ENCODE measurements around the gene RHPN2.
"Not testable (repeated sequence)": the region's sequence is repeated elsewhere in the genome, so short reads cannot be mapped to it uniquely, and the experiment has no call there.

Gene RHPN2

DNA sequence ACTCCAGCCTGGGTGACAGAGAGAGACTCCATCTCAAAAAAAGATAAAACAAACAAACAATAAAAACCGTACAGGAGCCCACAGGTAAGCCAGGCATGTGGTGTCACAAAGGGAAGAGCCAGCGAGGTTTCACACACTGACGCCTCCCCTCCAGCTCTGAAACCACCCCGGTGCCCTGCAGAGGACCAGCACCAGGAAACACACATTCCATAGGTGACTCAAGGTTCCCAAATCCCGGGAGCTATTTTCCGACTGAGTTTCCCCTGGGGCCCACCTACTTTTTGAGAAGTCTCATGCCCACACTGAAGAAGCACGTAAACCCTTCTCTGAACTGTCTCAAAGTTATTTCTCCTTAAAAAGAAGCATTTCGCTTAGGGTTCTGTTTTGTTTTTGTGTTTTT, 40.3 kb downstream of the RHPN2 start:
- H3K27me3 ChIP-seq (ENCODE audit: control insufficient read depth in 1 of 2, insufficient read depth in 2 of 2, low read length in 2 of 2), result no peaks in the 10 kb centered on the region
- no peaks in the 10 kb centered on the region for H3K4me1 ChIP-seq (ENCODE audit: insufficient read depth, low read length)
- no peak overlapping the region for H3K27ac ChIP-seq (ENCODE audit: low read depth, low read length)
- no peak overlapping the region for H3K4me3 ChIP-seq (ENCODE audit: low read depth in 1 of 2, low read length in 2 of 2)
- no peaks in the 10 kb centered on the region for H3K9me3 ChIP-seq (ENCODE audit: low read length)
- H3K9ac ChIP-seq (ENCODE audit: low read length), result no peak overlapping the region
- no peaks in the 10 kb centered on the region for H3K36me3 ChIP-seq (ENCODE audit: insufficient read depth, low read length)

- no peaks in the 10 kb centered on the region for H3K4me1 ChIP-seq (ENCODE audit: insufficient read depth, low read length)
- no peak overlapping the region for H3K27ac ChIP-seq (ENCODE audit: low read depth, low read length)
- no peak overlapping the region for H3K9ac ChIP-seq (ENCODE audit: low read length)
These were observed 42.1 kb downstream of the RHPN2 start for GRCh38 chr19:33022472-33023116.

DNA sequence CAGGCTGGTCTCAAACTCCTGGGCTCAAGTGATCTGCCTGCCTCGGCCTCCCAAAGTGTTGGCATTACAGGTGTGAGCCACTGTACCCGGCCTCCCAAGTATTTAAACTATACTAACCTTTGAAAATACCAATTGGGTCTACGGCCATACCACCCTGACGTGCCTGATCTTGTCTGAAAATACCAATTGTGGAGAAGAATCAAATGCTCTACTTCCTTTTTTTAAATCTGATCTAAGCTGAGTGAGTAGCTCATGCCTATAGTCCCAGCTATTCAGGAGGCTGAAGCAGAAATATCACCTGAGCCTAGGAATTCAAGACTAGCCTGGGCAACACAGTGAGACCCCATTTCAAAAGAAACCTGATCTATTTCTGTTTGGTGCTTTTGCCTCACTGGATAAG, 53.8 kb downstream of the RHPN2 start:
- H3K27me3 ChIP-seq (ENCODE audit: control insufficient read depth in 1 of 2, insufficient read depth in 2 of 2, low read length in 2 of 2); H3K4me3 ChIP-seq (ENCODE audit: low read depth in 1 of 2, low read length in 2 of 2); H3K9ac ChIP-seq (ENCODE audit: low read length); H3K4me1 ChIP-seq (ENCODE audit: insufficient read depth, low read length); H3K36me3 ChIP-seq (ENCODE audit: insufficient read depth, low read length); H3K27ac ChIP-seq (ENCODE audit: low read depth, low read length); H3K9me3 ChIP-seq (ENCODE audit: low read length): not testable (repeated sequence)

More at GRCh38 chr19:33022472-33023116, 42.1 kb downstream of the RHPN2 start:
- Histone ChIP-seq H3K9me3 (ENCODE audit: low read length) (no peaks in the 10 kb centered on the region), H3K36me3 (ENCODE audit: insufficient read depth, low read length) (no peaks in the 10 kb centered on the region), H3K4me3 (ENCODE audit: low read depth in 1 of 2, low read length in 2 of 2) (no peak overlapping the region), H3K27me3 (ENCODE audit: control insufficient read depth in 1 of 2, insufficient read depth in 2 of 2, low read length in 2 of 2) (no peaks in the 10 kb centered on the region)

- Histone ChIP-seq H3K9me3 (ENCODE audit: low read length) (no peaks in the 10 kb centered on the region), H3K4me3 (ENCODE audit: low read depth in 1 of 2, low read length in 2 of 2) (no peak overlapping the region), H3K4me1 (ENCODE audit: insufficient read depth, low read length) (no peaks in the 10 kb centered on the region), H3K27me3 (ENCODE audit: control insufficient read depth in 1 of 2, insufficient read depth in 2 of 2, low read length in 2 of 2) (no peaks in the 10 kb centered on the region), H3K36me3 (ENCODE audit: insufficient read depth, low read length) (no peaks in the 10 kb centered on the region), H3K27ac (ENCODE audit: low read depth, low read length) (no peak overlapping the region), H3K9ac (ENCODE audit: low read length) (no peak overlapping the region)
These were observed 56.0 kb downstream of the RHPN2 start for GRCh38 chr19:33008738-33009137.

- Histone ChIP-seq H3K27me3 (ENCODE audit: control insufficient read depth in 1 of 2, insufficient read depth in 2 of 2, low read length in 2 of 2) (no peaks in the 10 kb centered on the region), H3K4me1 (ENCODE audit: insufficient read depth, low read length) (no peaks in the 10 kb centered on the region), H3K9ac (ENCODE audit: low read length) (no peak overlapping the region), H3K36me3 (ENCODE audit: insufficient read depth, low read length) (no peaks in the 10 kb centered on the region), H3K4me3 (ENCODE audit: low read depth in 1 of 2, low read length in 2 of 2) (no peak overlapping the region), H3K9me3 (ENCODE audit: low read length) (no peaks in the 10 kb centered on the region), H3K27ac (ENCODE audit: low read depth, low read length) (no peak overlapping the region)
These were observed 59.2 kb downstream of the RHPN2 start for GRCh38 chr19:33005440-33005839.

- not testable (repeated sequence) for H3K4me1 ChIP-seq (ENCODE audit: insufficient read depth, low read length); H3K36me3 ChIP-seq (ENCODE audit: insufficient read depth, low read length); H3K27me3 ChIP-seq (ENCODE audit: control insufficient read depth in 1 of 2, insufficient read depth in 2 of 2, low read length in 2 of 2); H3K4me3 ChIP-seq (ENCODE audit: low read depth in 1 of 2, low read length in 2 of 2); H3K9ac ChIP-seq (ENCODE audit: low read length); H3K27ac ChIP-seq (ENCODE audit: low read depth, low read length); H3K9me3 ChIP-seq (ENCODE audit: low read length)
These were observed 61.2 kb downstream of the RHPN2 start for GRCh38 chr19:33003424-33004024.

- H3K9ac ChIP-seq (ENCODE audit: low read length); H3K27me3 ChIP-seq (ENCODE audit: control insufficient read depth in 1 of 2, insufficient read depth in 2 of 2, low read length in 2 of 2); H3K27ac ChIP-seq (ENCODE audit: low read depth, low read length); H3K36me3 ChIP-seq (ENCODE audit: insufficient read depth, low read length); H3K9me3 ChIP-seq (ENCODE audit: low read length); H3K4me3 ChIP-seq (ENCODE audit: low read depth in 1 of 2, low read length in 2 of 2); H3K4me1 ChIP-seq (ENCODE audit: insufficient read depth, low read length): not testable (repeated sequence)
These were observed 62.4 kb downstream of the RHPN2 start for GRCh38 chr19:33002126-33002865.

- Histone ChIP-seq H3K9me3 (ENCODE audit: low read length) (no peaks in the 10 kb centered on the region), H3K9ac (ENCODE audit: low read length) (no peak overlapping the region)
These were observed 63.8 kb downstream of the RHPN2 start for GRCh38 chr19:33000910-33001309.

GRCh38 chr19:33000510-33000909, 64.2 kb downstream of the RHPN2 start:
- H3K27ac ChIP-seq (ENCODE audit: low read depth, low read length), result no peak overlapping the region
- no peaks in the 10 kb centered on the region for H3K9me3 ChIP-seq (ENCODE audit: low read length)
- no peaks in the 10 kb centered on the region for H3K27me3 ChIP-seq (ENCODE audit: control insufficient read depth in 1 of 2, insufficient read depth in 2 of 2, low read length in 2 of 2)
- no peak overlapping the region for H3K9ac ChIP-seq (ENCODE audit: low read length)
- no peak overlapping the region for H3K4me3 ChIP-seq (ENCODE audit: low read depth in 1 of 2, low read length in 2 of 2)
- H3K36me3 ChIP-seq (ENCODE audit: insufficient read depth, low read length), result no peaks in the 10 kb centered on the region
- no peaks in the 10 kb centered on the region for H3K4me1 ChIP-seq (ENCODE audit: insufficient read depth, low read length)

More at GRCh38 chr19:33000910-33001309, 63.8 kb downstream of the RHPN2 start:
- Histone ChIP-seq H3K4me3 (ENCODE audit: low read depth in 1 of 2, low read length in 2 of 2) (no peak overlapping the region), H3K27me3 (ENCODE audit: control insufficient read depth in 1 of 2, insufficient read depth in 2 of 2, low read length in 2 of 2) (no peaks in the 10 kb centered on the region), H3K36me3 (ENCODE audit: insufficient read depth, low read length) (no peaks in the 10 kb centered on the region), H3K27ac (ENCODE audit: low read depth, low read length) (no peak overlapping the region), H3K4me1 (ENCODE audit: insufficient read depth, low read length) (no peaks in the 10 kb centered on the region)

DNA sequence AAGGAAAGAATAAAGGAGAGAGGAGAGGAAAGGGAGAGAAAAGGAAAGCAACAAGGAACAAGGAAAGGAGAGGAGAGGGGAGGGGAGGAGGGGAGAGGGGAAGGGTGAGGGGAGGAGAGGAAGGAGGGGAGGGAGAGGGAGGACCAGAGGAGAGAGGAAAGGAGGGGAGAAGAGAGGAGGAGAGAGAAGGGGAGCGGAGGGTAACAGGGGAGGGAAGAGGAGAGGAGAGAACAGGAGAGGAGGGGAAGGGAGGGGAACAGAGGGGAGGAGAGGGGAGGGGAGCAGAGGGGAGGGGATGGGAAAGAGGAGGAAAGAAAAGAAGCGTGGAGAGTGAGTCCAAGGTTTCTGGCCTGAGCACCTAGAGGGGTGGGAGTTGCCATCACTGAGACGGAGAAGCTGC, 66.0 kb downstream of the RHPN2 start:
- Histone ChIP-seq H3K4me3 (ENCODE audit: low read depth in 1 of 2, low read length in 2 of 2) (no peak overlapping the region), H3K4me1 (ENCODE audit: insufficient read depth, low read length) (no peaks in the 10 kb centered on the region), H3K27me3 (ENCODE audit: control insufficient read depth in 1 of 2, insufficient read depth in 2 of 2, low read length in 2 of 2) (no peaks in the 10 kb centered on the region), H3K36me3 (ENCODE audit: insufficient read depth, low read length) (no peaks in the 10 kb centered on the region), H3K9ac (ENCODE audit: low read length) (no peak overlapping the region), H3K9me3 (ENCODE audit: low read length) (no peaks in the 10 kb centered on the region), H3K27ac (ENCODE audit: low read depth, low read length) (no peak overlapping the region)

DNA sequence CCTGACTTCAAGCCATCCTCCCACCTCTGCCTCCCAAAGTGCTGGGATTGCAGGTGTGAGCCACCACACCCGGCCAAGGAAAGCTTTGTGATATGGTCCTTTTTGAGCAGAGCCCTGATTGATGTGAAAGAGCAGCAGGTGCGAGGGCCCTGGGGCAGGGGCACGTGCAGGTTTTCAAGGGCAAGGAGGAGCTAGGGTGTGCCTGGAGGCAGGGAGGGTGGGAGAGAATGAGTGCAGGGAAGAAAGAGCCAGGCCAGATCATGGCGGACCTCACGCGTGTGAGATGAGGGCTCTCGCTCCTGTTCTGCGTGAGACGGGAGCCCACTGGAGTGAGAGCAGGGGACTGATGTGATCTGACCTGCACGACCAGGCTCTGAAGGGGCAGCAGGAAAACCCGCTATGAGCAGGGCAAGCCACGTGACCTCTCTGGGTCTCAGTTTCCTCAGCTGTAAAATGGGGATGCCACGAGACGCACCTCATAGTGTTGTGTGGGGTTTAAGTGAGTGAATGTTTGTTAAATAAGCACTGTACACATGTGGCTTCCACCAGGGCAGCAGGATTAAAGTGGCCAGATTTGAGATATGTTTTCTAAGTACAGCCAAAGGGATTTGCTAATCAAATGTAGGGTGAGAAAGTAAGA, 66.9 kb downstream of the RHPN2 start:
- H3K36me3 ChIP-seq (ENCODE audit: insufficient read depth, low read length), result no peaks in the 10 kb centered on the region
- H3K4me1 ChIP-seq (ENCODE audit: insufficient read depth, low read length), result no peaks in the 10 kb centered on the region
- no peak overlapping the region for H3K9ac ChIP-seq (ENCODE audit: low read length)

More for the DNA sequence above, 66.9 kb downstream of the RHPN2 start:
- no peaks in the 10 kb centered on the region for H3K9me3 ChIP-seq (ENCODE audit: low read length)
- H3K27ac ChIP-seq (ENCODE audit: low read depth, low read length), result no peak overlapping the region
- no peak overlapping the region for H3K4me3 ChIP-seq (ENCODE audit: low read depth in 1 of 2, low read length in 2 of 2)
- H3K27me3 ChIP-seq (ENCODE audit: control insufficient read depth in 1 of 2, insufficient read depth in 2 of 2, low read length in 2 of 2), result no peaks in the 10 kb centered on the region
